GM19043 (cell line): ENCODE results near the gene FOLR1.
"Not testable (repeated sequence)": the region's sequence is repeated elsewhere in the genome, so short reads cannot be mapped to it uniquely, and the experiment has no call there.

Experiments used
- ATAC-seq: cut with Tn5 transposase; IDR thresholded peaks from one replicate; pipeline ENCODE4 v1.9.1; 2021; ENCODE audit warnings: low read depth; ENCODE audit not compliant: unreplicated experiment

The FOLR1 gene

GRCh38 chr11:72180892-72181552 lies 10.9 kb upstream of the FOLR1 start:
- not testable (repeated sequence) for ATAC-seq

- not testable (repeated sequence) for ATAC-seq
Measured at GRCh38 chr11:72181553-72181958, 10.4 kb upstream of the FOLR1 start.

- ATAC-seq, result no peak
Measured at GRCh38 chr11:72188267-72188666, 3.7 kb upstream of the FOLR1 start.

GRCh38 chr11:72189455-72190250 lies 2.3 kb upstream of the FOLR1 start:
- ATAC-seq, result no peak

- ATAC-seq, result no peak
Measured at GRCh38 chr11:72190631-72191071, 1.3 kb upstream of the FOLR1 start.

GRCh38 chr11:72195518-72196270 lies 3.8 kb downstream of the FOLR1 start:
- ATAC-seq, result no peak

GRCh38 chr11:72201445-72201844 lies 9.5 kb downstream of the FOLR1 start:
- ATAC-seq, result not testable (repeated sequence)

- ATAC-seq, result no peak
Measured at GRCh38 chr11:72202571-72202970, 10.6 kb downstream of the FOLR1 start.

GRCh38 chr11:72203163-72203562 lies 11.2 kb downstream of the FOLR1 start:
- ATAC-seq, result no peak

- no peak for ATAC-seq
Measured at GRCh38 chr11:72204886-72205285, 12.9 kb downstream of the FOLR1 start.

GRCh38 chr11:72206794-72207193 lies 14.9 kb downstream of the FOLR1 start:
- not testable (repeated sequence) for ATAC-seq

GRCh38 chr11:72208281-72208680 lies 16.3 kb downstream of the FOLR1 start:
- no peak for ATAC-seq

- no peak for ATAC-seq
Measured at GRCh38 chr11:72209101-72209500, 17.2 kb downstream of the FOLR1 start.

GRCh38 chr11:72216638-72217037 lies 24.7 kb downstream of the FOLR1 start, which contains the start of gene FOLR2:
FOLR2 (plus strand) TSS chr11:72216794; CDS start chr11:72218585, 1,791 bp downstream.
- ATAC-seq, result no peak

- ATAC-seq, result no peak
Measured at GRCh38 chr11:72217841-72218240, 25.9 kb downstream of the FOLR1 start.

- no peak for ATAC-seq
Measured at GRCh38 chr11:72218251-72218745, 26.4 kb downstream of the FOLR1 start.

- ATAC-seq, result no peak
Measured at GRCh38 chr11:72220696-72221363, 28.9 kb downstream of the FOLR1 start.

GRCh38 chr11:72221386-72222075 lies 29.6 kb downstream of the FOLR1 start:
- no peak for ATAC-seq

GRCh38 chr11:72222106-72222891 lies 30.4 kb downstream of the FOLR1 start:
- ATAC-seq, result no peak
